Adrenal gland (tissue), 5 donors: ENCODE results near the gene PAM16.

Experiments
- POLR2A ChIP-seq, 2 donors: fragments of 450-650 bp; IDR thresholded peaks; one replicate each; pipeline ENCODE4 v1.6.1; 2017; ENCODE audit warnings: antibody characterized with exemption in 2 of 2, mild to moderate bottlenecking in 2 of 2, moderate library complexity in 1 of 2
- TF ChIP-seq, protein P1 (sequence below), 6 experiments: fragments of 450-650 bp in 4 of 6; fragments of 200-600 bp in 2 of 6; sonication (generic) in 1 of 6; IDR thresholded peaks; 1 replicate in 5 of 6; 2 replicates in 1 of 6; pipeline versions ENCODE4 v1.5.1 to v1.8.0; 2016 to 2021; ENCODE audit warnings: antibody characterized with exemption in 6 of 6, mild to moderate bottlenecking in 2 of 6, moderate library complexity in 1 of 6
- donor health status: DM: no; HTN: no; CAD: no.

DNA sequence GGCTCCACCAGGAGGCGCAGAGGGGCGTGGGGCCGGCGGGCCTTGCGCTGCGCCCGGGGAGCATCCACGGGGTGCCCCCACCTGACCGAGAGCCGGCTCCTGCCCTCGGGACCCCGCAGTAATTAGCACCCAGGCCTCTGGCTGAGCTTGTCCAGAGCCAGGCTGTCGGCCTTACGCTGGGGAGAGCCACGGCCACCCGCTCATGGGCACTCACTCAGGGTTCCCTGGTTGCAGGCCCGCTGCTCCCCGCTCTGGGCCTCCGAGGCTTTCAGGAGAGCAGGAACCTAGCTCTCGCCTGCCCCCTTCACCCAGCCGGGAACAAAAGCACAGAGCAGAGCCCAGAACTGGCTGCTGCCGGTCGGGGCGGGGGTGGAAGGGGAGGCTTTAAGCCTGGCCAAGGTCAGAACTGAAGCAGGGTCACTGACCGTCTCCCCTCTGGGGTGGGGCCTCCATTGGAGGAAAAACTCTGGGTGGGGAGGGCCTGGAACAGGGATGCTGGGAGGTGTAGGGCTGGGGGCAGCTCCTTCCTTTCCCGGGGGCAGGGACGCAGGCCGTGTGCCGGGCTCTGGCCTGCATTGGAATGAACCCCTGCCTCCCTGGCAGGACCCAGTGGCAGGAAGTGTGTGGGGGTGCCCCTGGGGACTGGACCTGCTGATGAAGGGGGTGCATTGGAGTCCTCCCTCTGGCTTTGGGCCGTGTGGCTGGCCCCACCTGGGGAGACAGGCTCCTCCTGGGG is 22.9 kb downstream of the PAM16 start:
- TF ChIP-seq, protein P1, sequence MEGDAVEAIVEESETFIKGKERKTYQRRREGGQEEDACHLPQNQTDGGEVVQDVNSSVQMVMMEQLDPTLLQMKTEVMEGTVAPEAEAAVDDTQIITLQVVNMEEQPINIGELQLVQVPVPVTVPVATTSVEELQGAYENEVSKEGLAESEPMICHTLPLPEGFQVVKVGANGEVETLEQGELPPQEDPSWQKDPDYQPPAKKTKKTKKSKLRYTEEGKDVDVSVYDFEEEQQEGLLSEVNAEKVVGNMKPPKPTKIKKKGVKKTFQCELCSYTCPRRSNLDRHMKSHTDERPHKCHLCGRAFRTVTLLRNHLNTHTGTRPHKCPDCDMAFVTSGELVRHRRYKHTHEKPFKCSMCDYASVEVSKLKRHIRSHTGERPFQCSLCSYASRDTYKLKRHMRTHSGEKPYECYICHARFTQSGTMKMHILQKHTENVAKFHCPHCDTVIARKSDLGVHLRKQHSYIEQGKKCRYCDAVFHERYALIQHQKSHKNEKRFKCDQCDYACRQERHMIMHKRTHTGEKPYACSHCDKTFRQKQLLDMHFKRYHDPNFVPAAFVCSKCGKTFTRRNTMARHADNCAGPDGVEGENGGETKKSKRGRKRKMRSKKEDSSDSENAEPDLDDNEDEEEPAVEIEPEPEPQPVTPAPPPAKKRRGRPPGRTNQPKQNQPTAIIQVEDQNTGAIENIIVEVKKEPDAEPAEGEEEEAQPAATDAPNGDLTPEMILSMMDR (IDR thresholded peaks at IDR 0.05): peak; percentile 46 to 76 (median 64)
- TF ChIP-seq POLR2A (IDR thresholded peaks at IDR 0.05): peak in 1 of 2 donors; percentile 52
